ENCODE results near the gene SLC38A3.
"Not testable (repeated sequence)": the region's sequence is repeated elsewhere in the genome, so short reads cannot be mapped to it uniquely, and the experiment has no call there.

SLC38A3 gene

DNA sequence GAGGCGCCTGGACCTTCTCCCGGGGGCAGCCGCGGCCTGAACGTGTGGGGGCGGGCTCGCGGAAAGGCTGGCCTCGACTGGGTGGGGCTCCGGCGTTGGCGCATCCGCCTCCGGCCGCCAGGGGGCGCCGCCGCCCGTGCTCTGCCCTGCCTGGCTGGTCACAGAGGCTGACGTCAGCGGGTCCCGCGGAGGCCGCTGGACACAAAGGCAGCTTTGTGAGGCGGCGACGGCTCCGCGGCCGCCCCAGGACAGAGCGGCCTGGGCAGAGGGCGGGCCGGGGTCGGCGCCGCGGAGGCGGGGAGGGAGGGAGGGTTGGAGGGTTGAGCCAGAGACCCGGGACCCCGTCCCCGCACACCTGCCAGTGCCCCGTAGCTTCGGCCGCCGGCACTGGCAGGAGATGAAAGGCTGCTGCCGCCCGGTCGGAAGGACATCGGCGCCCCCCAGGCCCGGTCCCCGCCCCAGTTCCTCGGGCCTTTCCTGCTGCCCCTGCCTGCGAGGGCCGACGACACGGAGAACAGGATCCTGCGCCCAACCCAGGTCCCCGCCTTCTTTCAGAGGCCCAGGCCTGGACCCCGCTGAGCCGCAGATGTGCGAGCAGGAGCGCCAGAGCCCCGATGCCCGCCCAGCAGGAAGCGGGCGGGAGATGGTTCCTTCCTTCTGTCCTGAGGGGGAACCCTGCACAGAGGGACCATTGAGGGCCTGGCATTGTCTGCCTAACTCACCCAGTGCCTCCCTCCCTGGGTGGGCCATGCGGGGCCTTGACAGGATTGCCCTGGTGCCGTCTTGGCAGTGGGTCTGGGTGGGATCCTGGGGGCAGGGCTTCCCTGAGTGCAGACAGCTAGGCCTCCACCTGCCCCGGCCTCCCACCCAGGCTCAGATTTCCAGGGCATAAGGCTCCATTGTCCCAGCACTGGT is 55.2 kb downstream of the SLC38A3 start:
- H3K4me3 ChIP-seq (ENCODE audit: low read length) = peak overlapping the region; percentile 56; the same call in 1 of the 2 replicates
- peak overlapping the region; percentile 40 for H3K27ac ChIP-seq (ENCODE audit: low read length)
- H3K36me3 ChIP-seq (ENCODE audit: insufficient read depth, low read depth, low read length) = peaks cover 30% of the 10 kb centered on the region
- H3K4me1 ChIP-seq (ENCODE audit: insufficient read depth, low read length) = peaks cover 22% of the 10 kb centered on the region
- H3K9ac ChIP-seq (ENCODE audit: low read depth, low read length) = peak overlapping the region; percentile 83
- no peaks in the 10 kb centered on the region for H3K9me3 ChIP-seq (ENCODE audit: insufficient read depth, low read depth, low read length)
- H3K27me3 ChIP-seq (ENCODE audit: insufficient read depth, low read length) = no peaks in the 10 kb centered on the region

DNA sequence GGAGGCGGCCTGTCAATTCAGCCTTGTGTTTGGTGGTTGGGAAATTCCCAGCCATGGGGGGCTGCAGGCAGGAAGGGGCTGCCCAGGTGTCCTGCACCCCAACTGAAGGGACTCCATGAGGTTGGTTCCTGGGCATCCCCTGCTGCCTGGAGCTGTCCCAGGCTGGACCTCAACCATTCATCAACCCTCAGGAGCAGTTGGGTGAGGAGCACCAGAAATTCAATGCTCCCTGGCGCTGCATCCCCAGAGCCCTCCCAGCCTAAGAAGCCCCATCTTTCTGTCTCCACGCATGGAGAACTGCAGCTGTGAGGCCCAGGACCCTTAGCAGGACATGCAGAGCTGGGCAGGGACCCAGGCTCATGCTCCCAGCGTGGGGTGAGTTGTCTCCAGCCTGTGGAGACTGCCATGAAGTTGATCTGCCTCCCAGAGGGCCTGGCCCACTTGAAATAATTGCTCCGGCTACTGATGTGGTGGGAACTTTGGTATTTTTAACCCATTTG is 55.9 kb downstream of the SLC38A3 start:
- Histone ChIP-seq H3K27ac (ENCODE audit: low read length) (peak overlapping the region; percentile 40), H3K36me3 (ENCODE audit: insufficient read depth, low read depth, low read length) (peaks cover 27% of the 10 kb centered on the region), H3K9ac (ENCODE audit: low read depth, low read length) (peak overlapping the region; percentile 83; the same call in 1 of the 2 replicates), H3K4me3 (ENCODE audit: low read length) (peak overlapping the region; percentile 56; the same call in 1 of the 2 replicates), H3K4me1 (ENCODE audit: insufficient read depth, low read length) (peaks cover 24% of the 10 kb centered on the region), H3K9me3 (ENCODE audit: insufficient read depth, low read depth, low read length) (no peaks in the 10 kb centered on the region), H3K27me3 (ENCODE audit: insufficient read depth, low read length) (no peaks in the 10 kb centered on the region)

GRCh38 chr3:50261505-50261904 is 56.4 kb downstream of the SLC38A3 start:
- no peak overlapping the region; the same call in 1 of the 2 replicates for H3K4me3 ChIP-seq (ENCODE audit: low read length)
- peak overlapping the region; percentile 83; the same call in 1 of the 2 replicates for H3K9ac ChIP-seq (ENCODE audit: low read depth, low read length)
- H3K27ac ChIP-seq (ENCODE audit: low read length) = no peak overlapping the region
- no peaks in the 10 kb centered on the region for H3K9me3 ChIP-seq (ENCODE audit: insufficient read depth, low read depth, low read length)
- H3K36me3 ChIP-seq (ENCODE audit: insufficient read depth, low read depth, low read length) = peaks cover 22% of the 10 kb centered on the region
- H3K4me1 ChIP-seq (ENCODE audit: insufficient read depth, low read length) = peaks cover 24% of the 10 kb centered on the region
- no peaks in the 10 kb centered on the region for H3K27me3 ChIP-seq (ENCODE audit: insufficient read depth, low read length)

GRCh38 chr3:50262200-50262599 is 57.1 kb downstream of the SLC38A3 start:
- H3K9ac ChIP-seq (ENCODE audit: low read depth, low read length); H3K4me3 ChIP-seq (ENCODE audit: low read length); H3K27ac ChIP-seq (ENCODE audit: low read length); H3K9me3 ChIP-seq (ENCODE audit: insufficient read depth, low read depth, low read length); H3K27me3 ChIP-seq (ENCODE audit: insufficient read depth, low read length): not testable (repeated sequence)
- Histone ChIP-seq H3K36me3 (ENCODE audit: insufficient read depth, low read depth, low read length) (peaks cover 15% of the 10 kb centered on the region), H3K4me1 (ENCODE audit: insufficient read depth, low read length) (peaks cover 27% of the 10 kb centered on the region)

- Histone ChIP-seq H3K9me3 (ENCODE audit: insufficient read depth, low read depth, low read length) (no peaks in the 10 kb centered on the region), H3K27me3 (ENCODE audit: insufficient read depth, low read length) (no peaks in the 10 kb centered on the region), H3K27ac (ENCODE audit: low read length) (no peak overlapping the region), H3K9ac (ENCODE audit: low read depth, low read length) (no peak overlapping the region), H3K36me3 (ENCODE audit: insufficient read depth, low read depth, low read length) (peaks cover 9% of the 10 kb centered on the region), H3K4me1 (ENCODE audit: insufficient read depth, low read length) (peaks cover 32% of the 10 kb centered on the region), H3K4me3 (ENCODE audit: low read length) (no peak overlapping the region)
These were observed 57.7 kb downstream of the SLC38A3 start for GRCh38 chr3:50262778-50263177.

DNA sequence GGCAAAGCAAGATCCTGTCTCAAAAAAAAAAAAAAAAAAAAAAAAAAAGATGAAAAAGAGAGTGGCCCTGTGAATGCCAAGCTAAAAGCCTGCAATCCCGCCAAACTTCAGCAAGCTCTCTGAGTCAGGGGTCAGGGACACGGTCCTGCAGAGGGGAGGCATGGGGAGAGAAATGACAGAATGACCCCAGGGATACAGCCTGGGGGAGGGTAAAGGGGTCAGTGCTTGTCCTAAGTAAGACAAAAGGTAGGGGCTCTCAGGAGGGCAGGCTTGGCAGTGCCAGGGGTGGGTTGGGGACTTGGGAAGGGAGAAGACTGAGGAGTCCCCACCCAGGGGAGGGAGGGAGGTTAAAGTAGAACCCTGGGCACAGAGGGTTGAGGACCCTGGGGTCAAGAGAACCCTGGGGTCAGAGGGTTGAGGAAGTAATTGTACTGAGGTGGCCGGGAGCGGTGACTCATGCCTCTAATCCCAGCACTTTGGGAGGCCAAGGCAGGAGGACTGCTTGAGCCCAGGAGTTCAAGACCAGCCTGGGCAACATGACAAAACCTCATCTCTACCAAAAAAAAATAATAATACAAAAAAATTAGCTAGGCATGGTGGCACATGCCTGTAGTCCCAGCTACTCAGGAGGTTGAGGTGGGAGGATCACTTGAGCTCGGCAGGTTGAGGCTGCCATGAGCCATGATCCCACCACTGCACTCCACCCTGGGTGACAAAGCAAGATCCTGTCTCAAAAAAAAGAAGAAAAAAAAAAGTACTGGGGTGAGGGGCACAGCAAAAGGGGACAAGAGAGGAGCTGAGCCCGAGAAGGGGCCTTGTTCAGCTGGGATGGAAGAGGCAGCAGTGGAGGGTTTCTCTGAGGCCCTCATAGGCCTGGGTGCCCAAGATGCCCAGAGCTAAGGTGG is 58.7 kb downstream of the SLC38A3 start:
- Histone ChIP-seq H3K4me3 (ENCODE audit: low read length) (peak overlapping the region; percentile 27; the same call in 1 of the 2 replicates), H3K27me3 (ENCODE audit: insufficient read depth, low read length) (no peaks in the 10 kb centered on the region), H3K36me3 (ENCODE audit: insufficient read depth, low read depth, low read length) (no peaks in the 10 kb centered on the region), H3K9me3 (ENCODE audit: insufficient read depth, low read depth, low read length) (no peaks in the 10 kb centered on the region), H3K27ac (ENCODE audit: low read length) (peak overlapping the region; percentile 55), H3K4me1 (ENCODE audit: insufficient read depth, low read length) (peaks cover 38% of the 10 kb centered on the region), H3K9ac (ENCODE audit: low read depth, low read length) (peak overlapping the region; percentile 71)

GRCh38 chr3:50264383-50264963 is 59.4 kb downstream of the SLC38A3 start:
- H3K4me1 ChIP-seq (ENCODE audit: insufficient read depth, low read length) = peaks cover 41% of the 10 kb centered on the region
- H3K9me3 ChIP-seq (ENCODE audit: insufficient read depth, low read depth, low read length) = no peaks in the 10 kb centered on the region
- H3K27me3 ChIP-seq (ENCODE audit: insufficient read depth, low read length) = no peaks in the 10 kb centered on the region
- H3K36me3 ChIP-seq (ENCODE audit: insufficient read depth, low read depth, low read length) = no peaks in the 10 kb centered on the region
- peak overlapping the region; percentile 27; the same call in 1 of the 2 replicates for H3K4me3 ChIP-seq (ENCODE audit: low read length)
- H3K9ac ChIP-seq (ENCODE audit: low read depth, low read length) = peak overlapping the region; percentile 71
- peak overlapping the region; percentile 55 for H3K27ac ChIP-seq (ENCODE audit: low read length)

DNA sequence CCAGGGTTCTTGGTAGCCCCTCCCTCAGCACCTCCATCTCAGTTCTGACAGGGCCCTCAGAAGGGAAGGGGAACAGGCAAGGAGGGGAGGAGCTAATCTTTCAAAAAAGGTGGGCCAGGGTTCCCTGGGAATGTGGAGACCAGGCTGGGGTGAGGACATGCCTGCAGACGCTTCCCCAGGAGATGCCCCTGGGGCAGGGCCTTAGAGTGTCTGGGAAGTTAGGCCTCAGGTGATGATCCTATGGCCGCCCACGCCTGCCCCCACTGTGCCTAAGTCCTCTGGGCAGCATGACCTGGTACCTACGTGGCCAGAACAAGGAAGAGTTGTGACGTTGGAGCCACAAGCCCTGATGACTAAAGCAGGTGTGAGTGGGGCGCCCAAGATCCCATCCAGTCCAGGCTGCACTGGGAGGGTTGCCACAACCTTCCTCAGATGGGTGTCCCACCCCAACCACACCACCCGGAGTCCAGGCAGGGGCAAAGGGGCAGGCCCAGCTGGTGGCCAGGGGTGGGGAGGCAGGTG is 60.0 kb downstream of the SLC38A3 start:
- peaks cover 45% of the 10 kb centered on the region for H3K4me1 ChIP-seq (ENCODE audit: insufficient read depth, low read length)
- H3K27me3 ChIP-seq (ENCODE audit: insufficient read depth, low read length) = no peaks in the 10 kb centered on the region
- no peak overlapping the region for H3K4me3 ChIP-seq (ENCODE audit: low read length)
- H3K9me3 ChIP-seq (ENCODE audit: insufficient read depth, low read depth, low read length) = no peaks in the 10 kb centered on the region
- H3K27ac ChIP-seq (ENCODE audit: low read length) = peak overlapping the region; percentile 28
- H3K36me3 ChIP-seq (ENCODE audit: insufficient read depth, low read depth, low read length) = no peaks in the 10 kb centered on the region
- H3K9ac ChIP-seq (ENCODE audit: low read depth, low read length) = peak overlapping the region; percentile 17; the same call in 1 of the 2 replicates

- H3K27ac ChIP-seq (ENCODE audit: low read length) = peak overlapping the region; percentile 28
- no peak overlapping the region for H3K4me3 ChIP-seq (ENCODE audit: low read length)
- peak overlapping the region; percentile 17; the same call in 1 of the 2 replicates for H3K9ac ChIP-seq (ENCODE audit: low read depth, low read length)
- H3K9me3 ChIP-seq (ENCODE audit: insufficient read depth, low read depth, low read length) = no peaks in the 10 kb centered on the region
- H3K36me3 ChIP-seq (ENCODE audit: insufficient read depth, low read depth, low read length) = no peaks in the 10 kb centered on the region
- H3K4me1 ChIP-seq (ENCODE audit: insufficient read depth, low read length) = peaks cover 42% of the 10 kb centered on the region
- H3K27me3 ChIP-seq (ENCODE audit: insufficient read depth, low read length) = no peaks in the 10 kb centered on the region
These were observed 60.5 kb downstream of the SLC38A3 start for GRCh38 chr3:50265571-50265970.

DNA sequence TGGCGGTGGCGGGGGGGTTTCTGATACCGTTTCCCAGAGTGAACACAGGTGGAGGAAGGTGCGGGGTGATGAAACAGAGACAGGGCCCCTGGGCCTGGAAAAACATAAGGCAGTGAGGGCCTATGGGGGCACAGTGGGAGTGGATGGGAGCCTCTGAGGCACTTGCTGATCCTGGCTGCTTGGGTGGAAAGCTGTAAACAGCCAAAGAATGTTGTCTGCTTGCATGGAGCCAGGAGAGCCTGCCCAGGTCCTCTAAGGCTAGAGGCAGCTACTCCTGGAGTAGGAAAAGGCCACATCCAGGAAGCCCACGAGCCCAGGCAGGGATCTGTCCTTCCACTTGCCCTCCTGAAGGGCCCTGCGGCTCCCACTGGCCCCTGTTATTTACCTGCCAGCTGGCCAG is 60.9 kb downstream of the SLC38A3 start:
- no peak overlapping the region for H3K27ac ChIP-seq (ENCODE audit: low read length)
- H3K9me3 ChIP-seq (ENCODE audit: insufficient read depth, low read depth, low read length) = no peaks in the 10 kb centered on the region
- no peak overlapping the region for H3K9ac ChIP-seq (ENCODE audit: low read depth, low read length)
- no peaks in the 10 kb centered on the region for H3K27me3 ChIP-seq (ENCODE audit: insufficient read depth, low read length)
- H3K4me3 ChIP-seq (ENCODE audit: low read length) = no peak overlapping the region
- no peaks in the 10 kb centered on the region for H3K36me3 ChIP-seq (ENCODE audit: insufficient read depth, low read depth, low read length)
- peaks cover 37% of the 10 kb centered on the region for H3K4me1 ChIP-seq (ENCODE audit: insufficient read depth, low read length)

DNA sequence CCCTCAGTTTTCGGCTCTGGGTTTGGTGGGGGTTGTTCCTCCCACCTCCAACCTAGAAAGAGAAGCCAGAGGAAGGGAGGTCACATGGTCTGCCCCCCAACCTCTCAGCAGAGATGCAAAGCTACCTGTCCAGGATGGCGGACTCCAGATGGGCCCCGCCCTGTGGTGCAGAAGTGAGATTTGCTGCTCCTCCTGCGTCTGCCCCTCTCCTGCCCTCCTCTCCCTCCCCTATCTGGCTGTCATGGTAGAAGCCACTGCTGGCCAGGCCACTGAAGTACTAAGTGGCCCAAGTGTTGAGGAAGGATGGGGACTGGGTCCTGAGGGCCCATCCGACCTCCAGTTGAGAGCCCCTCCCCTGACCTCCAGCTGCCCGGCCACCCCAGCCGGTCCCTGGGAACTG is 61.8 kb downstream of the SLC38A3 start:
- no peaks in the 10 kb centered on the region for H3K9me3 ChIP-seq (ENCODE audit: insufficient read depth, low read depth, low read length)
- no peak overlapping the region for H3K9ac ChIP-seq (ENCODE audit: low read depth, low read length)
- H3K36me3 ChIP-seq (ENCODE audit: insufficient read depth, low read depth, low read length) = no peaks in the 10 kb centered on the region
- peaks cover 32% of the 10 kb centered on the region; the same call in 1 of the 2 replicates for H3K4me1 ChIP-seq (ENCODE audit: insufficient read depth, low read length)
- H3K4me3 ChIP-seq (ENCODE audit: low read length) = no peak overlapping the region
- no peak overlapping the region for H3K27ac ChIP-seq (ENCODE audit: low read length)
- H3K27me3 ChIP-seq (ENCODE audit: insufficient read depth, low read length) = no peaks in the 10 kb centered on the region
